Myocyte (in vitro differentiated cells): ENCODE results near the gene DDX25. TPM values are rescaled to one million over a fixed set of nuclear protein-coding genes. Genes with fewer than 3 reads are reported as not detected.
"Not testable (repeated sequence)": the region's sequence is repeated elsewhere in the genome, so short reads cannot be mapped to it uniquely, and the experiment has no call there.

Experiments used
- DNase-seq: peaks from one replicate; pipeline ENCODE4 v3.0.0-alpha.2; 2012; ENCODE audit warnings: low read depth
- polyA plus RNA-seq: library from polyadenylated mRNA; unstranded; fragments of >200 nt; gene quantifications from one replicate; pipeline ENCODE4 v1.2.1, GENCODE V29; 2012; ENCODE audit warnings: missing spikeins
- total RNA-seq: library from RNA; depleted of rRNA; stranded (reverse); fragments of >200 nt; gene quantifications from 2 replicates; pipeline ENCODE4 v1.2.3, GENCODE V29; 2014

DDX25 gene
- not detected in 2 replicates for total RNA-seq
- polyA plus RNA-seq, result 0.14 TPM

DNA sequence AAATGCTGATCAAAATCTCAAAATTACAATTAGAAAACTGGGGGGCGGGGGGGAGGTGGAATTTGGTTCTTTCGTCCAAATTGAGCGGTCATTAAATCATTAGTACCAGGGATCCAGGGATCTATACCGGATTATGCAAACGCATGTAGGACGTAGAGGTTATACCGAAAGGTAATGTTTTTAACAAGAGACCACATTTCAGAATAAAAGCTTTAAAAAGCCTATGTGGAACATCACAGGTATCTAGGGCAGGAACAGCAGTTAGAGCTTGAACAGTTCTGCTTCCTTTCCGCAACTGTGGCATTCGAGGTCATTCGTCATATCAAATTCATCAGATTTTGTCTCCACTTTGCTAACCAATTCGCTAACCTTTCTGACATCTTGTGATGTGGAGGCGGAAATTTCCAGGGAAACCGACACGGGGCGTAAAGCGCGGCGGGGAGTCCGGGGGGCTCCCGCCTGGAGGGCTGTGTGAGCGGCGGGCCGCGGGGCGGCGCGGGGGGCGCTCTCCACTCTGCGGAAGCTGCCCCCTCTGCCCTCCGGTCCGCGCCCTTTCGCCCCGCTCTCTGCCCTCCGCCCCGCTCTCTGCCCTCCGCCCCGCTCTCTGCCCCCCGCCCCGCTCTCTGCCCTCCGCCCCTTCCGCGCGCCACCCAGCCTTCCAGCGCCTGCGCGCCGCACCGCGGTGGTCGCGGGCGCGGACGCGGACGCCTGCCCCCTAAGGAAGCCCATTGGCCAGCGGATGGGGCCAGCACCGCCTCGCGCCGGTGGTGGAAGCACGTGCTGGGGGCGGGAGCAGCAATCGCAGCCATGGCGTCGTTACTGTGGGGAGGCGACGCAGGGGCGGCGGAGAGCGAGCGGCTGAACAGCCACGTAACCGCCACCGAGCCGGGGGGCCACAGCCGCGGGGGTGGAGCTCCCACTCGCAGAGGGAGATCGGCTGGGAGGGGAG is at the start of gene DDX25:
Gene DDX25 (plus strand): TSS at position 798 of the 949 bp plus-strand sequence. CDS start 10 bp downstream, at position 808.
- no peak for DNase-seq

- not testable (repeated sequence) for DNase-seq
These were observed 46.6 kb upstream of the DDX25 start for GRCh38 chr11:125857670-125858069.

- DNase-seq, result not testable (repeated sequence)
These were observed 41.5 kb upstream of the DDX25 start for GRCh38 chr11:125862786-125863185.

DNA sequence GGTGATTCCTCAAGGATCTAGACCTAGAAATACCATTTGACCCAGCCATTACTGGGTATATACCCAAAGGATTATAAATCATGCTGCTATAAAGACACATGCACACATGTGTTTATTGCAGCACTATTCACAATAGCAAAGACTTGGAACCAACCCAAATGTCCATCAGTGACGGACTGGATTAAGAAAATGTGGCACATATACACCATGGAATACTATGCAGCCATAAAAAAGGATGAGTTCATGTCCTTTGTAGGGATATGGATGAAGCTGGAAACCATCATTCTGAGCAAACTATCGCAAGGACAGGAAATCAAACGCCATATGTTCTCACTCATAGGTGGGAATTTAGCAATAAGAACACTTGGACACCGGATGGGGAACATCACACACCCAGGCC is 39.0 kb upstream of the DDX25 start:
- not testable (repeated sequence) for DNase-seq

- DNase-seq, result no peak
These were observed 34.8 kb upstream of the DDX25 start for GRCh38 chr11:125869521-125869920.

- peak; percentile 28 for DNase-seq
These were observed 32.7 kb upstream of the DDX25 start for GRCh38 chr11:125871391-125872137.

DNA sequence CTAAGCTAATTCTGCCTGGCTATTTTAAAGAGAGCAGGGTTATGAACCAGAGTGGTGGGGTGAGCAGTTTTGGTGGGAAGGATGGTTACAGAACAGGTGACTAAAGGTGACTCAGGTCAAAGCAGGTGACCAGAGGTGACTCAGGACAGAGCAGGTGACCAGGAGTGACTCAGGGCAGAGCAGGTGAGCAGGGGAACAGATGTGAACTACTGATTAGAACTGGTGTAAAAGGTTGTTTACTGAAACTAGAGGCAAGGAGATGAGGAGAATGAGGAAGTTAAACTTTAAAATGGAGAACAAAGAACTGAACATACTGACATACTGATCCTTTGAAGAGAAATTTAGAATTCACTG is 32.2 kb upstream of the DDX25 start:
- no peak for DNase-seq

DNA sequence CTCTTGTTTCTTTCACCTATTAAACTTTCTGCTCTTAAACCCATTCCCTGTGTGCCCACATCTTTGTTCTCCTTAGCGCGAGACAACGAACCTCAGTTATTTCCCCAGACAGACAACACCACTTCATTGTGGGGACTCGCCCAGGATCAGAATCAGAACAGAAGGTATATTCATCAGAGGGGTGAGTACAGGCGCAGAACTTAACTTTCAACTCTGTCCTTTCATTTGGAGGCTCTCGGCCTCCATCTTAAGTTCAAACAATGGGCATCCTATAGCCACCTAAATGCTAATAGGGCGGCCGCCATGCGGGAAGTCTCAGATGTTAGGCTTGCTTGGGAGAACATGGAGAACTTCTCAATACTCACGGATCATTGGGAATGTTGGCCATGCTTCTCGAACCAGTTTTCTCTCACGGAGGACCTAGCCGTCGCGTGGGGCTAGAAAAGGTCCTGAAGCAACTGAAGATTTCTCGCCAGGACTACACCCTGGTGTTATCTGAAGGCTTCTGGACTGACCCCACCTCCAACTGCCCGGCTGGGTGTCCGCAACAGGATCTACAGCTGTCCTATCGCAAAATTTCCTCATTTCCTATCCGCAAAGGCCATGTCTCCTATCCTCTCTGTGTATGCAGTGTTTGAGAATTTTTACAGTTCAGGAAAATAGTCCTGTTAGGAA is 30.3 kb upstream of the DDX25 start:
- DNase-seq, result no peak

DNA sequence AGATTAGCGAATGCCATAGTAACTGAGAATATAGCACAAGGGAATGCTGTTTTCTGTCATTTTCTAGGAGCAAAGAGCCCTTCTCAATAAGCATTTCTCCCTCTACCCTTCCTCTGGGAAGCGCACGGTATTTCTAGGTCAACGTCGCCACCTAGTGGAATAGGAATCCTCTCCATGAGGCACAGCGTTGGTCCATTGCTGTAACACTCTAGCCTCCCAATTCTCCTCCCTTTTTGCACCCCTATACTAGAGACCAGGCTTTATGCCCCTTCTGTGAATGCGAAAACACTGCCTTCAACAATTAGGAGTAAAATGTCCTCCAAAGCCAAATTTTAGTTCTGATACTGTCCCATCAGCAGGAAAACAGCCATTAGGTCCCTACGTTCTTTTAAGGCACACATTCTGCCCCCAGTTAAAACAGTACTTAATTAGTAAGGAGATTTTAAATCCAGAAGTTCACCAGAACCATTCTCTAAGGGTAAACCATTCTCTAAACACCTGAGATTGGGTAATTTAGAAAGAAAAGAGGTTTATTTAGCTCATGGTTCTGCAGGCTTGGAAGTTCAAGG is 29.7 kb upstream of the DDX25 start:
- peak; percentile 83 for DNase-seq

GRCh38 chr11:125881291-125881690 is 23.0 kb upstream of the DDX25 start:
- DNase-seq, result no peak

DNA sequence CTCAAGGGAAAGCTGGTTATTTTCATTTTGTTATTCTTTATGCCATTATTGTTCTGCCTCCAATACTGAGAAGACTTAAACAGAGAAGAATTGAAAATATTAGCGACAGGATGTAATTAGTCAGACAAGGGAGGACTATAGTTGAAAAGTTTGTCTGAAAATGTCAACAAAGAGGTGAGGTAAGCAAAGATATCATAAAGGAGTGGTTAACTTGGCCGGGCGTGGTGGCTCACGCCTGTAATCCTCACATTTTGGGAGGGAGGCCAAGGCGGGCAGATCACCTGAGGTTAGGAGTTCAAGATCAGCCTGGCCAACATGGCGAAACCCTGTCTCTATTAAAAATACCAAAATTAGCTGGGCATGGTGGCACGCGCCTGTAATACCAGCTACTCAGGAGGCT is 20.9 kb upstream of the DDX25 start:
- no peak for DNase-seq

DNA sequence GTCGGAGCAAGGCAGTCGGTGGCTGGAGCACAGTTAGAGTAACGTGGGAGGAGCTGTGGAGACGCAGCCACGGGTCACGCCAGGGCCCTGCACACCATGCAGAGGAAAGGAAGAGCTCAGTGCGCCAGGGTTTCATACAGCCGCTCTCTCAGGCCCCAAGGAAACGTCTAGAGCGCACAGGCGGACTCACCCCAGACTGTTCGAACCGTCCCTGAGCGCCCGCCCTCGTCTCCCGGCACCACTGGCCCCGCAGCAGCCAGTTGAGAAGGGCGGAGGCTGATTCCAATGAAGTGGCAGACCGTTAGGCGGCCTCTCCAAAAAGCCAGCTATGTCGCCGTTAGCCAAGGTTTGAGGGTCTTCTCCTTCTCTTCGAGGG is 17.3 kb upstream of the DDX25 start:
- DNase-seq, result no peak

DNA sequence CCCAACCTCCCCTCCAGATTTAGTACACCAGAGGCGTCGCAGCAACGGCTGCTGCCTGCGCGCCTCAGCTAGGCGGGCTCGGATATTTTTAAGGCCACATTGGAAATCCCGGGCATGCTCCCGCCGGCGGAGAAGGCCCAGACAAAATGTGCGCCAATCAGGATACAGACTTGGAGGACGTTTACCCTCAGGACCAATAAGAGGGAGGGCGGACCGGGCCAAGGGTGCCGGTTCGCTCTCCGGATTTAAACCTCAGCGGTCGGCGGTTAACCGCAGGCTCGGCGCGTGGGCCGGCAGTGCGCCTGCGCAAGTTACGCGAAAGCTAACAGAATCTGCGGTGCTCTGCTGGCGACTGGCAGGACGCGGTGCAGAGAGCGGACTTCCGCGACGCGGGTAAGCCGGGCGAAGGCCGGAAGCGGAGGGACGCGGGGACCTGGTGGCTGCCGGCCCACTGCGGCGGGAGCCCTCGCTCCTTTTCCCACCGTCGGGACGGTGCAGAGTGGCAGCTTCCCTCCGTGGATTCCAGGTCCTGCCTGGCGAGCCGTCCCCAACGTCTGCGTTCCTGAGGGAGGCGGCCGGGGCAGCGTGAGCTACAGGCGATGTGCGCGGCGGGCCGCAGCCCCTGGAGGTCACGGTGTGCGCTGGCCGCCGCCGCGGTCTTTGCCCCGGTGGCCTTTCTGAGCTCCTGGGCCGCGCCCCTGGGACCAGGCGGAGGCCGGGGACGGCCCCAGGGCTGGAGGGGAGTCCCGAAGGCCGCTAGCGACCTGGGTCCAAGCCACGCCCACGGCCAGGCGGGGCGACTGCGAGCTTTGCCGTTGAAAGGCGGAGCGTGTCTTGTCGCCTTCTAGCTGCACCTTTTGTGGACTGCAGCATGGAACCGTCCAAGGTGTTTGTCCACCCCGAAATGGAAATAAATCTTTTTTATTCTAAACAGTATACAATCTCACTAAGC is 16.7 kb upstream of the DDX25 start, which contains the start of gene HYLS1:
Gene HYLS1 (plus strand): TSS at position 296 of the 952 bp plus-strand sequence. CDS start 11,701 bp downstream, outside the sequence.
- peak; percentile 98 for DNase-seq

DNA sequence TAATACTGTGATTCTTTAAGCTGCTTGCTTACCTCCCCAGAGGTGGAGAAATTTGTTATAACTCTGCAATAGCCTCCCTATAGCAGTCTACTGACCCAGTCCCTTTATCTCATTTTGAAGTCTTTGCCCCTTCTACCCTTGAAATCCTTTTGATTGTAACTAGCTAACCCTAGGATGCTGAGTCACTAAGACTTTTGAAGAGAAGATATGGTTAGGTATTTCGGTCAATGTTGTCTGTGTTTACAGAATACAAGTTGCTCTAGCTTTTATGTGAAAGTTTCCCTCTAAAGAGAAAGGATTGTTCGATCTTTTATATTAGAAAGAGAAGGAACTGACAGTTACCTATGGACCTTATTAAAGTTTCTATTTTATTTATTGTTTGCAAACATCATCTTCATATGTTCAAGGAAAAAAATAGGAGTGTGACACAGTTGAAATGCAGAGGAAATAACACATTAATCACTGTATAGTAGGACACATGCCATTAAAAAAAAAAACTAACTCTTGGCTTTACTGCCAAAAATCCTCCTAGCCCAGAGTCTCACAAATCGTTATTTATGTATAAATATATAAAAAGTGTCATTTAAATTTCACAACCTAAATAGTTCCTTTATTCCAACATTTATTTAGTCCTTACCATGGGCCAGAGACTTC is 13.7 kb upstream of the DDX25 start:
- no peak for DNase-seq

GRCh38 chr11:125892071-125892470 is 12.2 kb upstream of the DDX25 start:
- no peak for DNase-seq

GRCh38 chr11:125892994-125893393 is 11.3 kb upstream of the DDX25 start:
- DNase-seq, result no peak

GRCh38 chr11:125901872-125902271 is 2.4 kb upstream of the DDX25 start:
- no peak for DNase-seq

- no peak for DNase-seq
These were observed 1.9 kb upstream of the DDX25 start for GRCh38 chr11:125902277-125902926.
